NCI-H345 treated with DMSO at 0.1 percent for 48 hours (cell line): ENCODE measurements around the gene LPP.

Source experiments
- DNase-seq: peaks from one replicate; lab custom pipeline; 2025; ENCODE audit not compliant: unreplicated experiment; lab: John Stamatoyannopoulos, UW

Gene LPP

DNA sequence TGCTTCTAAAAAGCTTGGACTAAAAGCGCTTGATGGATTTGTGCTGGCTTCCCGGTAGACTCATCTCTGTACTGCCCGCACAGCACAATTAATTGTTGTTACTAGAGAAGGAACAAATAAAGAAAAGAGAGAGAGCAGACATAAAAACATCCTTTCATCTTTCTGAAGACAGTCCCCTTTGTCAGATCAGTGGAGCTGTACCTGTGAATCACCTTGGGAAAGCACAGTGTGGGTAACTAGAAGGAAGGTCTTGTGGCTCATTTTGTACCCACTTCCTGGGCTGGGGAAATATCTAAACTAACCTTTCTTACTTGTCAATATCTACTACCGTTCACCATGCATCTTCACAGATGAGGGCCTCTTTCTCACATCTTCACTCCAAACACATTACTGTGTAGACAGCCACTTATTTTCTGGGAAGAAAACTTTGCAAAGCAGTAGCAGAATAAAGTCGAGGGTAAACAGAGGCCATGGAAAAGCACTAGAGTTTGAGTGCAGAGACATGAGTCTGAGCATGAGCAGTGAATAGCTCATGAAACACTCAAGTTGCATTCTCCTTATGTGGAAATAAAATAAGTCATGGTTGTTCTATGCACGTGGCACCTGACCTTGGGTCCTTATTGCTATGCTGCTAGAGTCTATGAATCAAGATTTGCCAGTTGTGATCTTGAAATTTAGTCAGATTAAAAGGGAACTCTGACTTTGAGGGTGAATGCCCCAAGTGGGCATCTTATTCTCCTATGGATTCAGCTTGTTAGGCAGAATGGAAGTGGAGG, 169.3 kb downstream of the LPP start:
- DNase-seq: no peak

DNA sequence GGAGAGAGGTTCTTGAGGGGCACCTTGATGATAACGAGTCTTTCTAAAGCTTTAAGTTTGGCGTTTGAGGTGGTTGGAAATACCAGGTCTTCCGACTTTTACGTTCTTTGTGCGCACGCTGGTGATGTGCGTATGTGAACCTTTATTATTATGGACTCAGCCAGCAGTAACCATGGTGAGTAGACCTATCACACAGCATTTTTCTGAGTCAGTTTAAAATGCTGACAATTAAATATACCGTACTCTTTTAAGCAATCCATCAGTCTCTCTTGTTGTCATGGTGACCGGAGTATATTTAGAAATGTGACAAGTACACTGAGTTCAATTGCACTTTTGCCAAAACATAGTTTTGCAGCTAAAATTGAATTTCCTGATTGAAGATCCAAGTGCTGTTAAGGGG, 172.2 kb downstream of the LPP start:
- DNase-seq: no peak

- DNase-seq: no peak
Measured at GRCh38 chr3:188326968-188327367, 173.0 kb downstream of the LPP start.

DNA sequence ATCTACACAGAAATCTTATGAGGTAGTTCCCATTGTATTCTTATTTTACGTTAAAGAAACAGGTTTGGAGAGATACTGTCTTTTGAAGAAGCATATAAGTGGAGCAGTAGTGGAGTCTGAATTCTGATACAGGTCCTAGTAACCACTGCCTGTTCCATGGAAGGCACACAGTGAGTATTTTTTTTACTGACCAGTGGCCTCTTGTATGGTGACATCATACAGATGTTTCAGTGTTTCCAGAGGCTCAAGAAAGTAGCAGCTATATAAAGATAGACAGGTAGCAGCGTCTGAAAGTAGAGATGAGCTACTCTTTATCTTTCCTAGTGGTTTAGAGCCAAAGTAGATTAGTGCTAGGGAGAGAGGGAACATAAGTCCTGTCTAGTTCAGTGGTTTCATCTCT, 173.5 kb downstream of the LPP start:
- DNase-seq: no peak

DNA sequence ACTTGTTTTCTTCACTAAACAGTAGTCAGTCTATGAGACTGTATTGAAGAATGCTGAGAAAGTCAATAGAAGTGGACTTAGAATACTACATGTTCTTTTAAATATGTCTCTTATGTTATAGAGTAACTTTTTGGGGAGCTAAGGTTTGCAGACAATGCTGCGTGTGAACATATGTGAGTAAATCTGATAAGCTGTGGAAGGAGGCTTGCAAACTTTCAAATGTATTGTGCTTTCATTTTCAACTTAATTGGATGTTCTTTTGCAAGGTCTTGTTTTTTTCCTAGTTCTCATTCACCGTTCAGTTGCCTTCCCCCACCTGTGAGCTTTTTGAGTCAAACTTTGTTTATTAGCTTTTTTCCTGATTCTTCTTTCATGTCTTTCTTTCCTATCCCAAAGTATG, 176.2 kb downstream of the LPP start:
- no peak for DNase-seq

DNA sequence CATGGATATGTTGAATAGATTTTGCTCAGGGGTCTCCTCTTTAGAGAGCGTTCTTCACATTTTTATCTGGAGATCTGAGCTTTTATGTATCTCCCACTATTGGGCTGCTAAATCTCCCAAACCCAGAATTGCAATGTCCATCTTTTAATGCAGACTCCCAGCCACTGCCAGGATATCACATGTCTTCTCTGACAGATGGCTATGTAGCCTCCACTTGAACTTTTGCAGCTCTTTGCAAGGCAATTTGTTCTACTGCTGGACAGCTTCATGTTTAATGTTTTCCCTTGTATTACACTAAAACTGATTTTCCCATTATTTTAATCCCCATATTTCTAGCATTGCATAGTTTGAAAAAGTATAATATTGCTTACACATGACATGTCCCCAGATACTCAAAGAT, 177.2 kb downstream of the LPP start:
- no peak for DNase-seq

- no peak for DNase-seq
Measured at GRCh38 chr3:188332085-188332484, 178.1 kb downstream of the LPP start.

DNA sequence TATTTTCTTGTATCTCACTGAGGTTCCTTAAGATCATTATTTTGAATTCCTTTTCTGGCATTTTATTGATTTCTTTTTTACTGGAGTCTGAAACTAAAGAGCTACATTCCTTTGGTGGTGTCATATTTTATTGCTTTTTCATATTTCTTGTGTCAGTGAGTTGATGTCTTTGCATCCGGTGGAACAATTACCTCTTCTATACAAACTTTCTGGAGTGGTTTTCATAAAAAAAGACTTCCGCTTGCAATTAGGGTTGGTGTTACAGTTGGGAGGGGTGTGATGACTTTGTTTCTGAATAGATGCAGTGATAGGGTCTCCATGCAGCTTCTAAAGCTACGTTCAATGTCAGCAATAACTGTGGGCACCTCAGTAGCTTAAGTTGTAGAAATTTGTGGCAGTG, 181.7 kb downstream of the LPP start:
- DNase-seq: no peak

DNA sequence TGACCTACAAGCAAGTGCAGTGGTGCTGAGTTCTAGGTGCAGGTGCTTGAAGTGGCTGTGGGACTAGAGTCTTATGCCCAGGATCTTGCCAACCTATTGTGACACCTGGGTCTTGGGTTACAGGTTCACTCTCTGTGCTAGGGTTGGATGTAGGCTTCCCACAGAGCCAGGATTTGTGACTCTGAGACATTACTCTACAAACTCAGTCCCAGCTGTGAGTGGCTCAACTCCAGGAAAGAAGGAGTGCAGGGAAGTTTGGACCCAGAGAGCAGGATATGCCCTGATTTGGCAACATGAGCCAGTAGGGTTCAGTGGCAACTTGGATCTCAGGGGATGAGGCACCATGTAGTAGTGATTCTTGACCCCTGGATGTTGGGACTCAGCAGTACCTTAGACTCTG, 182.2 kb downstream of the LPP start:
- DNase-seq: no peak

DNA sequence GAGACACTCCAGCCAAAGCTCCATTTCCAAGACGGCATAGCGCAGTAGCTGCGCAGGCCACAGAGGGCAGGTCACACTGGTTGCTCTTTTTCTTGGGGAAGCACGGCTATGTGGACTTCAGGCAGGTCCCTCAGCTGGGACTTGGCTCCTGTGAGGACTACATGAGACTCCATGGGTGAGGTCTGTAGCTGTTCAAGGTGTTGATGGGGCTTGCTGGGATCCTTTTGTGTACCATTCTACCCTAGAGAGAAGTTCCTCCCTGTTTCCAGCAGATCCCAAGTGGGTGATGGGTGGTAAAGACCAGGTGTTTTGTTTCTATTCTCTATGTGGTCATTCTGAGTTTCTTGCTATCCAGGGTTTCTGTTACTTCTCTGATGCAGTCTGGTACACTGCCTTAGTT, 183.3 kb downstream of the LPP start:
- no peak for DNase-seq

GRCh38 chr3:188338086-188338485, 184.1 kb downstream of the LPP start:
- no peak for DNase-seq

- no peak for DNase-seq
Measured at GRCh38 chr3:188339410-188340295, 185.7 kb downstream of the LPP start.

GRCh38 chr3:188341501-188341900, 187.5 kb downstream of the LPP start:
- no peak for DNase-seq

DNA sequence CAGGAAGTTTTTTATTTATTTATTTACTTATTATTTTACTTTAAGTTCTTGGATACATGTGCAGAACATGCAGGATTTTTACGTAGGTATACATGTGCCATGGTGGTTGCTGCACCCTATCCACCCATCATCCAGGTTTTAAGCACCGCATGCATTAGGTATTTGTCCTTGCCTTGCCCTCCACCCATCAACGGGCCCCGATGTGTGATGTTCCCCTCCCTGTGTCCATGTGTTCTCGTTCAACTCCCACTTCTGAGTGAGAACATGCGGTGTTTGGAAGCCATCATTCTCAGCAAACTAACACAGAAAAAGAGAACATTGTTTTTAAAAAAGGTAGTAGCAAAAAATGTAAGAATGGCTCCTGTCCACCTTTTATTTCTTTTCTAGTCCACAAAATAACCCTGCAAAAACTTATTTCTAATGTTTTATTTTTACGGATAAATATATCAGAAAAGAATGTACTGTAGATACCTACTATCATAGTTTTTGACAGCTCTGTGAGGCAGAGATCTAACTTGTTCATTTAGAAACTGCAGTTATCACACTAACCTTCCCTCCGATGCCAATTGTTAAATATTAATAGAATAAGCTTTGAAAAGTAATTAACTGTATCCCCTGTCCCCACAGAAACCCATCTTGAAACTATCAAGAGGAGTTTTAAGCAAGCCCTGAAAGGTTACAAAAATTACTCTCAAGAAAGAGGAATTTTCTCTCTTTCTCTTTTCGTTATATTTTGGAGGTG, 189.2 kb downstream of the LPP start:
- DNase-seq: no peak

GRCh38 chr3:188343894-188344293, 189.9 kb downstream of the LPP start:
- DNase-seq: no peak

- no peak for DNase-seq
Measured at GRCh38 chr3:188345223-188345622, 191.3 kb downstream of the LPP start.

DNA sequence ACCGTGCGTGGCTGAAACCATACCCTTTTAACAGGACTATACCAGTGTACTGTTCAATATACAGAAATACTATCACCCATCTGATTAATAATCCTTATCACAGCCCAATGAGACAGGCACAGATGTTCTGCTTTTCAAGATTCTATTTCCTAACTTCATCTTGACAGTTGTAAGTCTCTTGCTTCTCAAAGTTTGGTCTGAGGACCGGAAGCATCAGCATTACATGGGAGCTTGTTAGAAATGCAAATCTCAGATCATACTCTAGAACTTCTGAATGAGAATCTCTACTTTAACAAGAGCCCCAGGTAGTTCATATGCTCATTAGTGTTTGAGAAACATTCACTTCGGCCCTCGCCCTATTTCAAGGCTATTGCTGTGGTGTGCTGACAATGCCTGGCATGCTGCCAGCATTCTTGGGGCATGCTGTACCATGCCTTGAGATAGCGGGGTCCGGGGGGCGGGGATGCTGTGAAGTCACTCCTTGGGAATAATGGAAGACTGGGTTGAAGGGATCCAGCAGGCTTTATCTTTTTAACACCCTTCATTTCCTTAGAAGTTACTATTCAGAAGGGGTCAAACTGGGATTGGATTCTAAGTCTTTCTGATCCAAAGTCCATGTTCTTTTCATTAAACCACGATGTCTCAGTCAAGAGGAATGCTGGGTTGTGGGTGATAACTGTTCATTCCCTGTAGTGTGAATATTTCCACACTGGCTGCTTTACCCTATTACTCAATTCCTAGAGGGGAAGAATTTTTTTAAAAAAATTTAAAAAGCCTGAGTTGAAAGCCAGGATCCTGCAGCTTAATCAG, 194.7 kb downstream of the LPP start:
- DNase-seq: no peak

DNA sequence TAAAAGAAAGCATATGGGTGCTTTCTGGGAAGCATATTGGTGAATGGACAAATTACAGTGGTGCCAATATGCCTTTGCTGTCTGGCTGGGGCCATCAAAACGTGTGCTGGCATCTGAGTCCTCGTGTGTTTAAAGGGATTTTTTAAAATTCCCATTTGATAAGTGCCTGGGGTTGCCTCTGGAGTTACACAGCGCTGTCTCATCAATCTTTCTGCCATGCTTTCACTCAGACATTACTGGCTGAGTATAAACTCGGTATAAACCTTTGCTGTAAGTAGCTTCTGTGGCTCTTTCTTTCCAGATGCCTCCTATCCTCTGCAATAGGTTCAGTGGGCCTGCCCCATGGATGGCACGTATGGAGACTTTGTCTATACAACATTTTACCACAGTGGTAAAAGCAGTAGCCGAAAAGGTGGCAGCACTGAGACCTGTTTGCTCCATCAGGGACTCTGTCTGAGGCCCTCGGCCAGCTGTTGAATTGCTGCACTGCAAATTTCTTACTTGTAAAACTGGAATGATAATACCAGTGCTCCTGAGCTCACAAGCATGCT, 195.5 kb downstream of the LPP start:
- no peak for DNase-seq

- no peak for DNase-seq
Measured at GRCh38 chr3:188349933-188350332, 196.0 kb downstream of the LPP start.

DNA sequence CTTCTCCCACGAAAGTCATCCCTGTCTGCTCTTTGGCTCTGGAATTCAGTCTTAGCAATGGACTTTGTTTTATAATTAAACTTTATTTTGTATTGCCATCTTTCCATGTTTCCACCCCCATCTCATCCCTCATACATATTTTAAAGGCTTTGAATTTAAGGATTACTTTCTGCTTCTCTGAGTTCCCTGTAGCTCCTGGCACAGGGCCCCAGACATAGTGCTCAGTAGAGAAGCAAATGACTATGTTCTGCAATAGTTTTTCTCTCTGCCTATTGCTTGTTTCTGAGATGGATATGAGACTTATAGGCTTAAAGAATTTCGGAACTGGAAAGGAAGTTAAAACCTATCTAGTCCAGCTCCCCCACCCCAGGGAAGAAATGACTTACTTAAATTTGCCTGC, 197.0 kb downstream of the LPP start:
- no peak for DNase-seq

- no peak for DNase-seq
Measured at GRCh38 chr3:188351648-188352047, 197.7 kb downstream of the LPP start.
